Smooth muscle cell of the brain vasculature (primary cell): ENCODE results near the gene UPK3BL2.
"Not testable (repeated sequence)": the region's sequence is repeated elsewhere in the genome, so short reads cannot be mapped to it uniquely, and the experiment has no call there.

Source experiments
- DNase-seq: peaks from one replicate; pipeline ENCODE4 v3.0.0-alpha.2; 2012; ENCODE audit warnings: low read depth, low spot score

UPK3BL2 gene

GRCh38 chr7:102531583-102531982, 11.9 kb downstream of the UPK3BL2 start:
- not testable (repeated sequence) for DNase-seq

- not testable (repeated sequence) for DNase-seq
Observed at GRCh38 chr7:102527822-102528793, 15.4 kb downstream of the UPK3BL2 start.

- DNase-seq = not testable (repeated sequence)
Observed at GRCh38 chr7:102527182-102527581, 16.3 kb downstream of the UPK3BL2 start.

- not testable (repeated sequence) for DNase-seq
Observed at GRCh38 chr7:102524803-102525202, 18.7 kb downstream of the UPK3BL2 start.

GRCh38 chr7:102520797-102521196, 22.7 kb downstream of the UPK3BL2 start:
- not testable (repeated sequence) for DNase-seq

- not testable (repeated sequence) for DNase-seq
Observed at GRCh38 chr7:102517550-102518147, 25.8 kb downstream of the UPK3BL2 start, which contains the start of gene RASA4B. TSS of gene RASA4B (minus strand) at chr7:102517777. CDS start at chr7:102517710, 67 bp downstream.

- not testable (repeated sequence) for DNase-seq
Observed at GRCh38 chr7:102516951-102517350, 26.5 kb downstream of the UPK3BL2 start.

- not testable (repeated sequence) for DNase-seq
Observed at GRCh38 chr7:102515889-102516288, 27.6 kb downstream of the UPK3BL2 start.

- DNase-seq = not testable (repeated sequence)
Observed at GRCh38 chr7:102514881-102515721, 28.4 kb downstream of the UPK3BL2 start.

GRCh38 chr7:102512642-102513221, 30.8 kb downstream of the UPK3BL2 start:
- DNase-seq = peak; percentile 28

- not testable (repeated sequence) for DNase-seq
Observed at GRCh38 chr7:102511860-102512522, 31.5 kb downstream of the UPK3BL2 start.

- DNase-seq = not testable (repeated sequence)
Observed at GRCh38 chr7:102510575-102510974, 32.9 kb downstream of the UPK3BL2 start.

GRCh38 chr7:102507410-102508088, 35.9 kb downstream of the UPK3BL2 start:
- not testable (repeated sequence) for DNase-seq

GRCh38 chr7:102505298-102506185, 38.0 kb downstream of the UPK3BL2 start:
- not testable (repeated sequence) for DNase-seq

GRCh38 chr7:102503141-102503540, 40.4 kb downstream of the UPK3BL2 start:
- not testable (repeated sequence) for DNase-seq

- DNase-seq = not testable (repeated sequence)
Observed at GRCh38 chr7:102498321-102498720, 45.2 kb downstream of the UPK3BL2 start.

GRCh38 chr7:102497308-102497707, 46.2 kb downstream of the UPK3BL2 start:
- DNase-seq = not testable (repeated sequence)

- DNase-seq = not testable (repeated sequence)
Observed at GRCh38 chr7:102496861-102497260, 46.6 kb downstream of the UPK3BL2 start.
